Daoy (cell line): ENCODE data around the gene AGAP2. TPM values are rescaled to one million over a fixed set of nuclear protein-coding genes. Genes with fewer than 3 reads are reported as not detected.
"Not testable (repeated sequence)": the region's sequence is repeated elsewhere in the genome, so short reads cannot be mapped to it uniquely, and the experiment has no call there.

Source experiments
- DNase-seq: peaks from one replicate; pipeline ENCODE4 v3.0.0-alpha.2; 2015; ENCODE audit warnings: low read depth
- total RNA-seq: library from RNA; depleted of rRNA; stranded (reverse); fragments of >200 nt; shearing (Covaris generic); gene quantifications from 2 replicates; pipeline ENCODE4 v1.2.3, GENCODE V29; 2014; rRNA removed

AGAP2 gene
- total RNA-seq, 1 experiment from 2014 or later, result 0.29 TPM

DNA sequence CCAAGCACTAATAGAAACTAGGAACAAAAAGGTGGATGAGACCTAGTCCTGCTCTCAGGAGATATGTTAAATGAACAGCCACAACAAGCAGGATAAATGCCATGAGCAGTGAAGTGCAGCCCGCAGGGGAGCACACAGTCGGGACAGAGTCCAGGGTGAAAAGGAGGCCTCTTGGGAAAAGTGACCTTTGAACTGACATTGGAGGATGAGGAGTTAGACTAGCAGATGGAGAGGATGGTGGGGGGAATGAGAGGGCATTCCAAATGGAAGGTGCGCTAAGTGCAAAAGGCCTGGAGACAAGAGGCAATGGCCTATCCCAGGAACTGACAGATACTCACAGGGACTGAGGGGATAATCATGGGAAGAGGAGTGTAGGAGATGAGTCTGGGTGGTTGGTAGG, 40.1 kb downstream of the AGAP2 start:
- no peak for DNase-seq

DNA sequence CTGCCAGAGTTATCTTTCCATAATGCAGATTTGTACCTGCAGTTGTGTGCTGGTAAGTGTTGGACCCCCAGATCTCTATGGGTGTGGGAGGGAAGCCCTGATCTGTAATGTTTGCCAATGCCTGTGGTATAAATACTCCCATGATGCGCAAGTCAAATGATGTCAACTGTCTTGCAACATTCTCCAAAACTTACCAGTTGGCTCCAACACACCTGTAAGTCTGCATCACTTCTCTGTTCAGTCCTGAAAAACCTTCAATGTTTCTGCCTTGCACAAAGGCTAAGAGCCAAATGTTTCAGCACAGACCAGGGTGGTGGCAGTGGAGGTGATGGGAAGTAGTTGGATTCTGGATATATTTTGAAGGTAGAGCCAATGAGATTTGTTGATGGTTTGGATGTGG, 41.5 kb downstream of the AGAP2 start:
- DNase-seq, result no peak

DNA sequence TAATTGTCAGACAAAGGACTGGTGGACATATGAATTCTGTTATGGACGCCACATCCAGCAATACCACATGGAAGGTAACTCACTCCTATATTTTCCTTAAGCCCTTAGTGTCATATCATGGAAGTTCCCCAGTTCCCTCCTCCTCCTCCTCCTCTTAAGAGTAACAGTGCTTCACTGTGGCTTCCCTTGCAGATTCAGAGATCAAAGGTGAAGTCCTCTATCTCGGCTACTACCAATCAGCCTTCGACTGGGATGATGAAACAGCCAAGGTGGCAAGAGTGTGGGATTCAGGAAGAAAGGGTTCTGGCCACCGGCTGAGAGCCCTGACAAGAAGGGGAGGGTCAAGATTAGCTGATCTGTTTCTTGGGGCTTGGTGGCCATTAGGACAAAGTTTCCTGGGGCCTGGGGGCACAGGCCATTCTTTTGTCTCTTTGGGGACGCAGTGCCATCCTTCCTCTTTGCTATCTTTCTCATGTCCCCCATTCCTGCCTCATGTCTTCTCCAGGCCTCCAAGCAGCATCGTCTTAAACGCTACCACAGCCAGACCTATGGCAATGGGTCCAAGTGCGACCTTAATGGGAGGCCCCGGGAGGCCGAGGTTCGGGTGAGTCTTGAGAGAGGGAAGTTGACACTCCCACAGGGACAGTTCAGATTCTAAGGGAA, 42.6 kb downstream of the AGAP2 start:
- no peak for DNase-seq

DNA sequence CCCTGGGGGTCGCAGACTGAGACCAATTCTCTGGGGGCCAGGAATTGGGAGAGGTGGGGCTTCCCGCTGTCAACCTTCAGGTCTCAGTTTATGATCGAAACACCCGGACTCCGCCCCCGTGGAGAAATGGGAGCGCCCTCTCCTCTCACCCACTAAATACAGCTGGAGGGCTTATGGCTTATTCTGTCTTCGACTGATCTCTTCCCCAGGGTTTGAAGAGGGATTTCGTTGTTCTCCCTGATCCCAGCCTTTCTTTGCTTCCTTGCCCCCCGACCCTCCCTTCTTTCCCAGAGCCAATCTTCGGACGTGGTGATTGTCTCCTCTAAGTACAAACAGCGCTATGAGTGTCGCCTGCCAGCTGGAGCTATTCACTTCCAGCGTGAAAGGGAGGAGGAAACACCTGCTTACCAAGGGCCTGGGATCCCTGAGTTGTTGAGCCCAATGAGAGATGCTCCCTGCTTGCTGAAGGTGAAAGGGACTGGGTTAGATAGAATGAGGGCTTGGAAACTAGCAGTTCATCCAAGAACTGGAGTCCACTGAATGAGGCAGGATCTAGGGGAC, 44.0 kb downstream of the AGAP2 start:
- DNase-seq, result peak; percentile 9

DNA sequence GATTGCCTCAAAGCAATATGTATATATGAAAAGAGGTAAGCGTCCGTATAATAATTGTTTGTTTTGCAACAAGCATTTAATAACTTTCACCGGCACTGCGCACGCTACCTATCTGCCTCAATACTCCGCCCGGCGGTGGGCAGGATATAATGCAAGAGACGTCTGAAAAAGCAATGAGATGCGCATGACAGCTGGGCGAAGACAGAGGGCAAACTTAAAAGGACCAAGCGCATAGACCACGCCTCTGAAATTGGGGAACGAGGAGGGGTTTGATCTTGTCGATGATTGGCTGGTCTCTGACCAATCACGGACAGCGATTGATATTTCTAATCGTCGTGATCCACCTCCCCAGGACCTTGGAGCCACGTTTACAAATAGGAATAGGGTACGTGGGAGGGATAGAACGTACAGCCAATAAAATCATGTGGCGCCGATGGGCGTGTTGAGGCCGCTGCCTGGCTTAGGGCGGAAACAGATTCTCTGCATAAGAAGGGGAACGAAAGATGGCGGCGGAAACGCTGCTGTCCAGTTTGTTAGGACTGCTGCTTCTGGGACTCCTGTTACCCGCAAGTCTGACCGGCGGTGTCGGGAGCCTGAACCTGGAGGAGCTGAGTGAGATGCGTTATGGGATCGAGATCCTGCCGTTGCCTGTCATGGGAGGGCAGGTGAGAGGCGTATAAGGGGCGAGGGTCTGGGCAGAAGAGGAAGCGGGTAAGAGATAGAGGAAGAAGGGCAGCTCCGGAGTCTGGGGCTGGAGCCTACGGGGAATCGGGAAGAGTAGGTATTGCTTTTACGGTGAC, 44.7 kb downstream of the AGAP2 start, which contains the start of gene OS9:
Gene OS9, plus strand, starts transcription at position 474 of the 800 bp plus-strand sequence. Its CDS starts 30 bp downstream, at position 504.
- peak; percentile 99 for DNase-seq

DNA sequence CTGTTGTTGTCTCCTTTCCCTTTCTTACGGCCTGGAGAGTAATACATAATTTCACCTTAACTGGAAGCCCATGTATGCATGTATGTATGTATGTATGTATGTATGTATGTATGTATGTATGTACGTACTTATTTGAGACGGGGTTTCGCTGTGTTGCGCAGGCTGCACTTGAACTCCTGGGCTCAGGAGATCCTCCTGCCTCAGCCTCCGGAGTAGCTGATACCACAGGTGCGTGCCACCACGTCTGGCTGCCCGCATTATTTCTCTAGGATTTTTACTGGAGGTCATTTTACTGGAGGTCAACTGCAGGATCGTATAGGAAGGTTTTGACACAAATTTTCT, 45.3 kb downstream of the AGAP2 start:
- DNase-seq, result peak; percentile 7

DNA sequence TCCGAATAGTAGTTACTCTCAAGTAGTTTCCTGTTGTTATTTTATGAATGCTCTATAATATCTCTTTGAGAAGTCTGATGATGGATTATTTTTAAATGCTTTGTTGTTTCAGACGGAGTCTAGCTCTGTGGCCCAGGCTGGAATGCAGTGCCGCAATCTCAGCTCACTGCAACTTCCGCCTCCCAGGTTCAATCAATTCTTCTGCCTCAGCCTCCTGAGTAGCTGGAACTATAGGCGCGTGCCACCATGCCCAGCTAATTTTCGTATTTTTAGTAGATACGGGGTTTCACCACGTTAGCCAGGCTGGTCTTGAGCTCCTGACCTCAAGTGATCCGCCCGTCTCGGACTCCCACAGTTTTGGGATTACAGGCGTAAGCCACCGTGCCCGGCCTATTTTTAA, 46.0 kb downstream of the AGAP2 start:
- no peak for DNase-seq

DNA sequence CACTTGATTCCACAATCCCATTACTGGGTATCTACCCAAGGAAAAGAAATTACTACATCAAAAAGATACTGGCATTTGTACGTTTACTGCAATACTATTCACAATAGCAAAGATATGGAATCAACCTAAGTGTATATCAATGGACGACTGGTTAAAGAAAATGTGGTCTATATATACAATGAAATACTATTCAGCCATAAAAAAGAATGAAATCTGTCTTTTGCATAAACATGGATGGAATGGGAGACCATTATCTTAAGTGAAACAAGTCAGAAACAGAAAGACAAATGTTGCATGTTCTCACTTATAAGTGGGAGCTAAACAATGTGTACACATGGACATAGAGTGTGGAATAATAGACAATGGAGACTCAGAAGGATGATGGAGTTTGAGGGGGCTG, 49.6 kb downstream of the AGAP2 start:
- no peak for DNase-seq

DNA sequence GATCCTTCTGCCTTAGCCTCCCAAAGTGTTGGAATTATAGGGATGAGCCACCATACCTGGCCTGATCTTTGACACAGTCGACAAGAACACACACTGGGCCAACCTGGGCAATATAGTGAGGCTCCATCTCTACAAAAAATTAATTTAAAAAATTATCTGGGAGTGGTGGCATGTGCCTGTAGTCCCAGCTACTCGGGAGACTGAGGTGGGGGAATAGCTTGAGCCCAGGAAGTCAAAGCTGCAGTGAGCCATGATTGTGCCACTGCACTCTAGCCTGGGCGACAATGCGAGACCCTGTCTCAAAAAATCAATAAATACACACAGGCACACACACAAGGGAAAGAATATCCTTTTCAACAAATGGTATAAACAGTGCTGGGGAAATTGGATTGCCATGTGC, 50.7 kb downstream of the AGAP2 start:
- no peak for DNase-seq

DNA sequence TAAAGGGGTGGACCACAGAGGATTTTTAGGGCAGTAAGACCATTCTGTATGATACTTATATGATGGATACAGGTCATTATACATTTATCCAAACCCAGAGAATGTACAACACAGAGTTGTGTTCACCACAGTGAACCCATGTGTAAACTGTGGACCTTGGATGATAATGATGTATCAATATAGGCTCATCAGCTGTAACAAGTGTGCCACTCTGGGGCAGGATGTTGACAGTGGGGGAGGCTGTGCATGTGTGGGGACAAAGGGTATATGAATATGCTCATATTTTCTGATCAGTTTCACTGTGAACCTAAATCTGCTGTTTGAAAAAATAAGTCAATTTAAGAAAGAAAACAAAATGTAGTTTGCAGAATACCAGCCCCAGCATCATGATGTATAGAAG, 58.8 kb downstream of the AGAP2 start:
- DNase-seq, result no peak

DNA sequence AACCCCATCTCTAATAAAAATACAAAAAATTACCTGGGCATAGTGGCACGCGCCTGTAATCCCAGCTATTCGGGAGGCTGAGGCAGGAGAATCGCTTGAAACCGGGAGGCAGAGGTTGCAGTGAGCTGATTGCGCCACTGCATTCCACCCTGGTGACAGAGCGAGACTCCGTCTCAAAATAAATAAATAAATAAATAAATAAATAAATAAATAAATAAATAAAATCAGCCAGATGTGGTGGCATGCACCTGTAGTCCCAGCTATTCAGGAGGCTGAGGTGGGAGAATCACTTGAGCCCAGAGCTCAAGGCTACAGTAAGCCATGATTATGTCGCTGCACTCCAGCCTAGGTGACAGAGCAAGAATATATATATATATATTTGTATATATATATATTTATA, 60.6 kb downstream of the AGAP2 start:
- DNase-seq, result not testable (repeated sequence)

DNA sequence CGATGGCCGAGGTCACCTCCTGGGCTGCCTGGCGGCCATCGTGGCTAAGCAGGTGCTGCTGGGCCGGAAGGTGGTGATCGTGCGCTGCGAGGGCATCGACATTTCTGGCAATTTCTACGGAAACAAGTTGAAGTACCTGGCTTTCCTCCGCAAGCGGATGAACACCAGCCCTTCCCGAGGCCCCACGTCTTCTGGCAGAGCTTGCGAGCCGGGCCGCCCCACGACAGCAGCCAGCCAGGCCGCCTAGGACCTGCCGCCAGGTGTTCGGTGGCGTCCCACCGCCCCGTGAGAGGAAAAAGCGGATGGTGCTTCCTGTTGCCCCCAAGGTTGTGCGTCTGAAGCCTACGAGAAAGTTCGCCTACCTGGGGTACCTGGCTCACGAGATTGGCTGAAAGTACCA, 63.9 kb downstream of the AGAP2 start:
- no peak for DNase-seq

Other genes starting within 250 kb of the AGAP2 start
- gene DDIT3, start 218.2 kb downstream of the AGAP2 start, total RNA-seq, result 9.4 and 11.3 TPM in 2 replicates
- gene MBD6, start 215.9 kb downstream of the AGAP2 start, total RNA-seq, result 0.57 and 0.91 TPM in 2 replicates
- 108 and 118 TPM in 2 replicates for gene DCTN2, start 191.6 kb downstream of the AGAP2 start, total RNA-seq
- gene KIF5A, start 188.7 kb downstream of the AGAP2 start, total RNA-seq, result 0.69 and 1.0 TPM in 2 replicates
- 35.2 and 44.9 TPM in 2 replicates for gene PIP4K2C, start 147.6 kb downstream of the AGAP2 start, total RNA-seq
- gene DTX3, start 133.9 kb downstream of the AGAP2 start, total RNA-seq, result 12.3 and 12.7 TPM in 2 replicates
- 0.95 and 5.6 TPM in 2 replicates for gene ARHGEF25, start 127.3 kb downstream of the AGAP2 start, total RNA-seq
- 36.5 and 60.9 TPM in 2 replicates for gene B4GALNT1, start 105.5 kb downstream of the AGAP2 start, total RNA-seq
- gene OS9, start 44.6 kb downstream of the AGAP2 start, total RNA-seq, result 262 and 383 TPM in 2 replicates
- 7.9 and 13.5 TPM in 2 replicates for gene TSPAN31, start 6.3 kb upstream of the AGAP2 start, total RNA-seq
- gene CDK4, start 13.6 kb upstream of the AGAP2 start, total RNA-seq, result 317 and 359 TPM in 2 replicates
- gene MARCHF9, start 16.4 kb upstream of the AGAP2 start, total RNA-seq, result 5.5 and 6.5 TPM in 2 replicates
- 2.2 and 2.6 TPM in 2 replicates for gene CYP27B1, start 28.3 kb upstream of the AGAP2 start, total RNA-seq
- 21.0 and 37.5 TPM in 2 replicates for gene METTL1, start 33.4 kb upstream of the AGAP2 start, total RNA-seq
- 1.9 and 2.6 TPM in 2 replicates for gene EEF1AKMT3, start 33.9 kb upstream of the AGAP2 start, total RNA-seq
- 38.2 and 48.9 TPM in 2 replicates for gene TSFM, start 44.0 kb upstream of the AGAP2 start, total RNA-seq
- not detected in 2 replicates for gene AVIL, start 80.0 kb upstream of the AGAP2 start, total RNA-seq
- 26.3 and 28.2 TPM in 2 replicates for gene CTDSP2, start 108.0 kb upstream of the AGAP2 start, total RNA-seq
- gene ATP23, start 202.8 kb upstream of the AGAP2 start, total RNA-seq, result 13.2 and 15.3 TPM in 2 replicates